Measurements from ENCODE around the gene PBRM1. TPM values are rescaled to one million over a fixed set of nuclear protein-coding genes. Genes with fewer than 3 reads are reported as not detected.

The PBRM1 gene
- total and polyA plus RNA-seq, 2 experiments from 2014 or later = 57.5 to 72.5 TPM

DNA sequence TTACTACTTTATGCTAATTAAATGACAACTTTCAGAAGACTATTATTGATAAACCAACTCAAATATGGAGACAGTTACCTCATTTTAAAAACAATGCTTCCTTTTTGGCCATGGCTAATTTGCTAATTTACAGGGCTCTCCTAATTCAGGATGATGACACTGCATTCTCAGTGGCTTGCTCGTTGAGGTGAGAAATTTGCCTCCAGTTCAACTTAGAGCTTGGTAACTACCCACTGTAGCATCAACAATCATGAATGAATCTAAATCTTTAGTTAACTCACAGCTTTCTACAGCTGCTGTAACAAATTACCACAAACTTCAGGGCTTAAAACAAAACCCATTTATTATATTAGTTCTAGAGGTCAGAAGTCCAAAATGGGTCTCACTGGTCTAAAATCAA lies 14.0 kb downstream of the PBRM1 start (continued):
- TF ChIP-seq EZH2phosphoT487 (IDR thresholded peaks at IDR 0.05; ENCODE audit: unreplicated experiment) (no peak), JUNB (IDR thresholded peaks at IDR 0.05; ENCODE audit: unreplicated experiment) (no peak), CREB1 (CRISPR knock-in tag; IDR thresholded peaks at IDR 0.05; ENCODE audit: low read depth) (no peak)

DNA sequence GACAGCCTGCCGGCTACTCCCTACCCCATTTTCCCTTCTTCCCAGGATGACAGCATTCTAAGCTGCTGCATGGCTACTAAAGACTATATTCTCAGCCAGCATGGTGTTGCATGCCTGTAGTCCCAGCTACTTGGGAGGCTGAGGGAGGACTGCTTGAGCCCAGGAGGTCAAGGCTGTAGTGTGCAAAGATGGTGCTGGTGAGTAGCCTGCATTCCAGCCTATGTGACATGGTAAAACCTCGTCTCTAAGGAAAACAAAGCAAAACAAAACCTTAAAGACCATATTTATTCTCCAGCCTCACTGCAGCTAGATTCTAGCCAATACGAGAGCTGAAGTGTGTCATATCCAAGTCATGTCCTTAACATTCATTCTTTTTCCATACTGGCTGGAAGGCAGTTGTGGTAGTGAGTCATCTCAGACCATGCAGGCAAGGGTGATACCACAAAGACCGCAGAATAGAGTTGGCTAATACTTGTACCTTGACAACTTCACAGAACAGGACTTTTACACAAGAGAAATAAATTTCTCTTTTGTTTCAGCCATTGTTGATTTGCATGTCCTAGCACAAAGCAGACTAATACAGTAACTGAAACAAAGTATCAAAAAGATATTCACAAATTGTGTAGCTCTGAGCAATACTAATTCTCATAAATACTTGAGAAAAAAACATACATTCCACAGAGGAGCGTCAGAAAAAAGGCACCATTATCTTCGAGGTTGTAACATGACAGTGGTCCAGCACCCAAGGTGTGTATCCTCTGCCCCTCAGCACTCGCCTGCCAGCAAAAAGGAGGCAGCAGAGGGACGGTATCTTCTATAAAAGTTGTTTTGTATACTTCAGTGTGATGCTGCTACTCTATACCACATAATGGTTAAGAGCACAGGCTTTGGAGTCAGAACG lies 14.8 kb downstream of the PBRM1 start:
- DNase-seq (ENCODE audit: low spot score) (no peak), ATAC-seq (peak; percentile 39; the same call in 2 of the 3 replicates)
- no peaks in the 10 kb centered on the region for H3K9me3 Mint-ChIP-seq
- H3F3A ChIP-seq (replicated peaks; ENCODE audit: low read depth) = 0 out of 2 replicates have a peak, but pooled peaks cover 5% of the 10 kb centered on the region
- H3K4me1 Mint-ChIP-seq = peaks cover 3% of the 10 kb centered on the region; the same call in 2 of the 3 replicates
- H3K4me1 ChIP-seq (ENCODE audit: insufficient read depth) = peaks cover 13% of the 10 kb centered on the region; the same call in 1 of the 2 replicates
- H3K36me3 ChIP-seq (ENCODE audit: insufficient read depth) = peaks cover 12% of the 10 kb centered on the region
- no peak overlapping the region for H3K4me3 ChIP-seq
- H3K27me3 ChIP-seq (ENCODE audit: insufficient read depth) = no peaks in the 10 kb centered on the region
- H3K27ac Mint-ChIP-seq = peak overlapping the region; percentile 72; the same call in 1 of the 2 replicates
- H3K27ac ChIP-seq (ENCODE audit: low read depth) = 0 out of 2 replicates have a peak overlapping the region, but pooled peaks have one; percentile 29
- H2AFZ ChIP-seq = no peak overlapping the region
- H3K27me3 Mint-ChIP-seq (ENCODE audit: insufficient read depth, low read depth, poor library complexity) = no peaks in the 10 kb centered on the region
- peaks cover 23% of the 10 kb centered on the region for H3K79me2 ChIP-seq (replicated peaks; ENCODE audit: insufficient read depth)
- H3K4me2 ChIP-seq = no peak overlapping the region
- H3K4me3 Mint-ChIP-seq = no peak overlapping the region
- peaks cover 13% of the 10 kb centered on the region for H4K20me1 ChIP-seq (replicated peaks; ENCODE audit: insufficient read depth)
- no peaks in the 10 kb centered on the region for H3K9me2 ChIP-seq (ENCODE audit: insufficient read depth)
- H3K36me3 Mint-ChIP-seq (ENCODE audit: low read depth) = peaks cover 33% of the 10 kb centered on the region
- no peak for TF ChIP-seq EZH2 (IDR thresholded peaks at IDR 0.05; ENCODE audit: low read depth, unreplicated experiment)
- TF ChIP-seq, protein P1, sequence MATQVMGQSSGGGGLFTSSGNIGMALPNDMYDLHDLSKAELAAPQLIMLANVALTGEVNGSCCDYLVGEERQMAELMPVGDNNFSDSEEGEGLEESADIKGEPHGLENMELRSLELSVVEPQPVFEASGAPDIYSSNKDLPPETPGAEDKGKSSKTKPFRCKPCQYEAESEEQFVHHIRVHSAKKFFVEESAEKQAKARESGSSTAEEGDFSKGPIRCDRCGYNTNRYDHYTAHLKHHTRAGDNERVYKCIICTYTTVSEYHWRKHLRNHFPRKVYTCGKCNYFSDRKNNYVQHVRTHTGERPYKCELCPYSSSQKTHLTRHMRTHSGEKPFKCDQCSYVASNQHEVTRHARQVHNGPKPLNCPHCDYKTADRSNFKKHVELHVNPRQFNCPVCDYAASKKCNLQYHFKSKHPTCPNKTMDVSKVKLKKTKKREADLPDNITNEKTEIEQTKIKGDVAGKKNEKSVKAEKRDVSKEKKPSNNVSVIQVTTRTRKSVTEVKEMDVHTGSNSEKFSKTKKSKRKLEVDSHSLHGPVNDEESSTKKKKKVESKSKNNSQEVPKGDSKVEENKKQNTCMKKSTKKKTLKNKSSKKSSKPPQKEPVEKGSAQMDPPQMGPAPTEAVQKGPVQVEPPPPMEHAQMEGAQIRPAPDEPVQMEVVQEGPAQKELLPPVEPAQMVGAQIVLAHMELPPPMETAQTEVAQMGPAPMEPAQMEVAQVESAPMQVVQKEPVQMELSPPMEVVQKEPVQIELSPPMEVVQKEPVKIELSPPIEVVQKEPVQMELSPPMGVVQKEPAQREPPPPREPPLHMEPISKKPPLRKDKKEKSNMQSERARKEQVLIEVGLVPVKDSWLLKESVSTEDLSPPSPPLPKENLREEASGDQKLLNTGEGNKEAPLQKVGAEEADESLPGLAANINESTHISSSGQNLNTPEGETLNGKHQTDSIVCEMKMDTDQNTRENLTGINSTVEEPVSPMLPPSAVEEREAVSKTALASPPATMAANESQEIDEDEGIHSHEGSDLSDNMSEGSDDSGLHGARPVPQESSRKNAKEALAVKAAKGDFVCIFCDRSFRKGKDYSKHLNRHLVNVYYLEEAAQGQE (IDR thresholded peaks at IDR 0.05; ENCODE audit: unreplicated experiment) = no peak
- TF ChIP-seq STAT1 (IDR thresholded peaks at IDR 0.05; ENCODE audit: unreplicated experiment) = no peak
- no peak for TF ChIP-seq NANOG (IDR thresholded peaks at IDR 0.05; ENCODE audit: borderline replicate concordance)
- TF ChIP-seq, protein P2, sequence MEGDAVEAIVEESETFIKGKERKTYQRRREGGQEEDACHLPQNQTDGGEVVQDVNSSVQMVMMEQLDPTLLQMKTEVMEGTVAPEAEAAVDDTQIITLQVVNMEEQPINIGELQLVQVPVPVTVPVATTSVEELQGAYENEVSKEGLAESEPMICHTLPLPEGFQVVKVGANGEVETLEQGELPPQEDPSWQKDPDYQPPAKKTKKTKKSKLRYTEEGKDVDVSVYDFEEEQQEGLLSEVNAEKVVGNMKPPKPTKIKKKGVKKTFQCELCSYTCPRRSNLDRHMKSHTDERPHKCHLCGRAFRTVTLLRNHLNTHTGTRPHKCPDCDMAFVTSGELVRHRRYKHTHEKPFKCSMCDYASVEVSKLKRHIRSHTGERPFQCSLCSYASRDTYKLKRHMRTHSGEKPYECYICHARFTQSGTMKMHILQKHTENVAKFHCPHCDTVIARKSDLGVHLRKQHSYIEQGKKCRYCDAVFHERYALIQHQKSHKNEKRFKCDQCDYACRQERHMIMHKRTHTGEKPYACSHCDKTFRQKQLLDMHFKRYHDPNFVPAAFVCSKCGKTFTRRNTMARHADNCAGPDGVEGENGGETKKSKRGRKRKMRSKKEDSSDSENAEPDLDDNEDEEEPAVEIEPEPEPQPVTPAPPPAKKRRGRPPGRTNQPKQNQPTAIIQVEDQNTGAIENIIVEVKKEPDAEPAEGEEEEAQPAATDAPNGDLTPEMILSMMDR (conservative IDR thresholded peaks at IDR 0.05; ENCODE audit: low read depth in 2 of 2) = no peak
- no peak for TF ChIP-seq POLR2AphosphoS5 (IDR thresholded peaks at IDR 0.05; ENCODE audit: low read depth)
- no peak for TF ChIP-seq EZH2phosphoT487 (IDR thresholded peaks at IDR 0.05; ENCODE audit: unreplicated experiment)

All from GM23338 (cell line).